Bone marrow (tissue), 2 donors: ENCODE data around the gene FAM107A.

Experiments
- DNase-seq, 2 donors: peaks; one replicate each; lab custom pipeline; 2025; lab: John Stamatoyannopoulos, UW

FAM107A gene

GRCh38 chr3:58591517-58592510 lies 14.6 kb upstream of the FAM107A start:
- DNase-seq, result no peak

DNA sequence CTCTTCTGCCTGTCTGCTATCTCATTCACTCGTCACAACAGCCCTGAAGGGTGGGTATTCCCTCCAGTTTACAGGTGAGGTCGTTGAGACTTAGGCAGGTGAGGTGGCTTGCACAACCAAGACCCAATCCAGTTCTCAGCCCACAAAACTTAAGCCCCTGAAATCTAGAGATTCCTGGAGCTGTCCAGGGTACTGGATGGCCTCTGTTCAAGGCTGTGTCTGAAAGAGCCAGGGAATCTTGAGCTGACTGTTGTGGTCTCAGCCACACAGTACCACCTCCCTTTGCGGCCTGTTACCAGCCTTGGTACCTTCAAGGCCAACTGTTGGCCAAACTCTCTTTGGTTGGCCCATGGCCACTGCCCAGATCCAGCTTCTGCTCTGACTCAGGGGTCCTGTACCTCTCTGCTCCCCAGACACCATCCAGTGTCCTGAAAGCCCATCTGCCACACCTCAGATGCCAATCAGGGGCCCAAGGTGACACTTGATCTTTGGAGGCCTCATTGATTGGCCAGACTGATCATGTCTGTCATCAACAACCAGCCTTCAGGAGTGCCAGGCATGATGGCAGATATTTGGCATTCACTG lies 10.9 kb upstream of the FAM107A start:
- no peak for DNase-seq

DNA sequence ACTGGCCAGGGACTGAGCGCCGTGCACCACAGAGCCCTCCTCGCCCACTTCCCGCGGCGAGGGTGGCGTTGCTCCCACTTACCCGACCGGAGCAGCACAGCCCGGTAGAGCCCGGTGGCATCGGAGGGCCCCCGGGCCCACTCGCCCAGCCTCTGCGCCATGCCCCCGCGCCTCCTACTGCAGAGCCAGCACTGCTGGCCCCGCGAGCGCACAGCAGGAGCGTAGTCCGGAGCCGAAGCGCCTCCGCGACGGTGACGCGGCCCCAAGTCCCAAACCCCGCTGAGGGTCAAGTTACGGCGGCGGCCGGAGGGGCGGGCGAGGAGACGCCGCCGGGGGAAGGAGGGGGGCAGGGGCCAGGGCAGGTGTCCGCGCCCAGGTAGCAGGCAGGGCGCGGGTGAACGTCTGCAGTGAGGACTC lies 9.6 kb upstream of the FAM107A start:
- DNase-seq, result no peak

DNA sequence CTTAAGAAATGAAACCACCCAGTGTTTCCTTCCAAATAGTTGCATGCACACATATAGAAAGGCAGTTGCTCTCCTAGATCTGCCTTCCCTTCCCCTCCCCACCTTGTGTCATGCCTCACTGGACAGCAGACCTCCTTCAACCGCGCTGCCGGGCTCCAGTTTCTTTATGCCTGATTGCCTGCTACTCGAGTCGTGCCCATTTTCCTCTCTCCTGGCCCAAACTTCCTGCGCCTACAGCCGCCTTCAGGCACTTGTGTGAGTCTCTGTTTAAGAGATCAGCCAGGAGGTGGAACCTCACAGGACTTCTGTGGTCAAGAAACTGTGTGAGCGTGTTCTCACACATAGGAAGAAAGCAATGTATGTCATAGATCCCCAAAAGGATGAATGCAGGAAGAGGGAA lies 8.8 kb upstream of the FAM107A start:
- DNase-seq, result no peak

DNA sequence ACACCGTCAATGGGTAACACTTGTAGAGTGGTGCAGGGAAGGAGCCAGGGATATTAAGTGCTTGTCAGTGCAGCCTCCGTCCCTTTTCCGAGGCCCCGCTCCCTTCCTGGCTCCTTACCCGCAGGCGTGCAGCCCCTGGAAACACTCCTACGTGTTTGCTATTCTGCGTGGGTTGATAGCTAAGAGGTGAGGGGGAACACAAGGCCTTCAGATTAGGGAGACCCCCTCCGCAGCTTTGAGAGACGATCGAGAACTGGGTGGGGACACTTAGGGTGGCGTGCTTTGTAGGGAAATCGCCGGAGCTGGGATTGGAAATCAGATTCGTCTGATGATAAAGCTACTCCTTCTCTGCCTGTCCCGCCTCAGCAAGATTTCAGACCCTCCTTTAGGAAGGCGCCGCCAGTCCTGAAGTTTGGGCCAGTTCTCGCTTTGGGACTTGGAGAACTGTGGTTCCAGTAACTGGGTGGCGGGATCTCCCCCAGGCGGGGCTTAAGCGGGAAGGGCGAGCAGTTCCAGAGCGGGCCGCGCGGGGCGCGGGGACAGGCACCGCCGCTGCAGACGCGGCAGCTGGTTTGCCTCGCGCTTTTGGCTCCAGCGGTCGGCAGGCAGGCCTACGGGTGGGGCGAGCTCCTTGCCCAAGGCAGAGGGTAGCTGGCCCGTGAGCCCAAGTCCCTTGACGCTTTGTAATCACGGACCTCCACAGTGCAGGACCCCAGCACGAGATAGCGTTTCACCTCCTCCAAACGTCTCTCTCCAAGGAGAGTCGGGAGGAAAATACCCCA lies 8.0 kb upstream of the FAM107A start:
- DNase-seq, result peak; percentile 9 to 35

DNA sequence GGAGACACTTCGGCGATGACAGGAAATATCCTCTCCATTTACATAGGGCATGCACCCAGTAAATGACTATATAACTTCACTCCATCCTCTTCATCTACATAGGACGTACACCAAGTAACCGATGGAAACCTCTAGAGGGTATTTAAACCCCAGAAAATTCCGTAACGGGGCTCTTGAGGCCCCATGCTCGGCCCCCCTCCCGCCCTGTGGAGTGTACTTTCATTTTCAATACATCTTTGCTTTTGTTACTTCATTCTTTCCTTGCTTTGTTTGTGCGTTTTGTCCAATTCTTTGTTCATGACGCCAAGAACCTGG lies 7.5 kb upstream of the FAM107A start:
- DNase-seq, result no peak

- DNase-seq, result no peak
Measured at GRCh38 chr3:58581328-58582091, 4.3 kb upstream of the FAM107A start.

DNA sequence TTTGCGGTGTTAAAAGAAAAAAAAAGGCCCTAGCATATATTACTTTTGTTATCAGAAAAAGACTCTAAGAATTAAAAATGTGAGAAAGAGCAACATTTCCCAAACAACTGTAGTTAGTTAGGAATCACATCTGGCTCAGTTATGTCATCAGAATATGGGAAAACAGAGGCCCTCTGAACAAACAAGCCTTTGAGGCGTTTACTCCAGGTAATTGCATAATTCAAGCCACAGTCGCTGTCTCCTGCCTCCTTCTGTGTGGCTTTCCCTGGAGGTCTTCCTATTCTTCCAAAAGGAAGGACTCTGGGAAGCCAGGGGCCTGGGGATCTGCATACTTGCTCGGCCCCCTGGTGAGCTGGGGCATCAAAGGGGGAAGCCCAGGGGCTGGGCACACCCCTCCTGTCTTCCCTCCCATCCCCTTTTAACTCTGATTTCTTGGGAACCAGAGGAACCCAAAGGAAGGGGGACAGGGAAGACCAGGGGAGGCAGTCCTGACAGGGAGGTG lies 3.7 kb upstream of the FAM107A start:
- no peak for DNase-seq

GRCh38 chr3:58578873-58579272 lies 1.7 kb upstream of the FAM107A start:
- no peak for DNase-seq

GRCh38 chr3:58576716-58577115 lies 475 bp downstream of the FAM107A start:
- DNase-seq, result no peak

GRCh38 chr3:58575971-58576652 lies 1.1 kb downstream of the FAM107A start:
- no peak for DNase-seq

DNA sequence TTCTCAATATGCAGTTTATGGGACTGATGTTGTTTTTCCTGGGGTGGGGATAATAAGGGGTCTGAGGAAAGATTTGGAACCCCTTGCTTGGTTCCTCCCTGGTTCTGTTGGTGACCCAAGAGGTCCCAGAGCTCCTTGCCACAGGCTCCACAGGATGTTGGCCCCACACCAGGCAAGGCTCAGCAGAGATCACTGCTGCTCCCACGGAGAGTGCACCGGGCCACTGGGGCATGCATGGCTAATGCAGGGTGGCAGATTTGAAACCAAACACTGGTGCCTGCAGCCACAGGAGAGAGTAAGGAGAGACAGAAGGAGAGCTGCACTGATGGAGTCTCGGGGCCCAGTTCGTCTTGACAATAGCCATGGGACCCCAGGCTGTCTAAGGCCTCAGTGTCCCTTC lies 2.5 kb downstream of the FAM107A start:
- DNase-seq, result no peak

GRCh38 chr3:58574106-58574505 lies 3.1 kb downstream of the FAM107A start:
- no peak for DNase-seq

DNA sequence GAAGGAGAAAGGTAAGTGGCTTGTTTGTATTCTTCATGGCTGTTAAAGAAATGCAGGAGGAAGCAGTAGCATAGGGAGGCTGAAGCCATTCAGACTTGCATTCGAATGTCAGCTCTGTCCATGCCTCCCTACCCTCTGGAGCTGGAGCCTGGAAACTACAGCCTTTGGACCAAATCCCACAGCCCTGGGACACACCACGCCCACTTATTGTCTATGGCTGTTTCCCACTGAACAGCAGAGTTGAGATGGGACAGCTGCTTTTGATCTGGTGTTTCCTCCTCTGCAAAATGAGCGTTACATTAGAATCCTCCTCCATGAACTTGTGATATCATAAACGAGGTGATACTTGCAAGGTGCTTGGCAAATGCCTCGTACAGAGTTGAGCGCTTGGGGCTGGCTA lies 3.6 kb downstream of the FAM107A start:
- no peak for DNase-seq

DNA sequence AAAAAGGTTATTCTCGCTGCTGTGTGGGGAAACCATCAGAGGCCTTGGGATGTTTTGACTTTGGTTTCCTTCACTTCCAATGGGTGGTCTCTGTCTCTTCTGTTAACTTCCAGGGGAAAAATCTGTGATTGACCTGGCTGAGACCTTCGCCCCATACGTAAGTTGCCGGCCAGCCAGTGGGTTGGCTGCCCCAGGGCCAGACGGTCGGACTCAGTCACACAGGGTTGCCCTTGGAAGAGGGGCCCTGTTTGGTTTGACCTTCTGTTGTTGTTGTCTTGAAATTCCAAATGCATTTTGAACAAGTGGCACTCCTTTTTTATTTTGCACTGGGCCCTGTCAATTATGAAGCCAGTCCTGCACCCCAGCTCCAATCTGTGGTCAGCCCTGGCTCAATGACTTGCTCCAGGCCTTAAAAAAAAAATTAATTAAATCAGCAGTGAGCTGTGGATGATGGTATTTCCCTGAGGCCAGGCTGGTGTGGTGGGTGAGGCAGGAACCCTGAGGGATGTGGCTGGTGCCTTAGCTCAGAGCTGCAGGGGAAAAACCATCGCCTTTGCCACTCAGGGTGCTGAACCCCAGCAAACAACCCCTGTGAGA lies 4.5 kb downstream of the FAM107A start:
- no peak for DNase-seq

GRCh38 chr3:58572013-58572633 lies 5.1 kb downstream of the FAM107A start:
- DNase-seq, result no peak

GRCh38 chr3:58570851-58571250 lies 6.3 kb downstream of the FAM107A start:
- no peak for DNase-seq

DNA sequence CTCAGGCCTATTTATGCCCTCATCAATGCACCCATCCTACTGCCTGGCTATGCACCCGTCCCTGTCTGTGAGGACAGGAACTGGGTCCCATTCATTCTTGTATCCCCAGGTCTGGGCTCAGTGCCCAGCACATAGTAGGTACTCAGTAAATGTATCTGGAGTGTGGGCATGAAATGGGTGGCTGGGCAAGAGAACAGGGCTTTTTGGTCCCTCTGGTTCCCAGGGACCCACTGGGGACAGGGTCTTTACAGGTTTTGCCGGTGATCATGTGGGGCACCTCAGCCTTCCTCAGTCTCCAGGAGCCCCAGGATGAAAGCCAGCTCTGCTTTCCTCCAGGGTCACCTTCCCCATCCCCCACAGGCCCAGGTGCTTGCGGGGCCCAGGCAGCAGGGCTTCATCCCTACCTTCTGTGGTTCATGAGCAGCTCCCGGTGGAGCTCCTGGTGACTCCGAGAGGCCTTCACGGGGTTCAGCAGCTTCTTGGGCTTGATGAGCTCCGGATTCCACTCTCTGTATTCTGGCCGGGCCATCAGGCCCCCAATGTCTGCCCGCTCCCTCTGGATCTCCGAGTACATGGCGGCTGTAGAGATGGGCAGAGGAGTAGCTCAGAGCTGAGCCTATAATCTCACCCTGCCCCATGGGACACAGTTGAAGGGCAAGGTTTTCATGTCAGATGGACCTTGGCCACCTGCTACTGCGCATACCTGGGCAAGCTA lies 7.7 kb downstream of the FAM107A start:
- no peak for DNase-seq

DNA sequence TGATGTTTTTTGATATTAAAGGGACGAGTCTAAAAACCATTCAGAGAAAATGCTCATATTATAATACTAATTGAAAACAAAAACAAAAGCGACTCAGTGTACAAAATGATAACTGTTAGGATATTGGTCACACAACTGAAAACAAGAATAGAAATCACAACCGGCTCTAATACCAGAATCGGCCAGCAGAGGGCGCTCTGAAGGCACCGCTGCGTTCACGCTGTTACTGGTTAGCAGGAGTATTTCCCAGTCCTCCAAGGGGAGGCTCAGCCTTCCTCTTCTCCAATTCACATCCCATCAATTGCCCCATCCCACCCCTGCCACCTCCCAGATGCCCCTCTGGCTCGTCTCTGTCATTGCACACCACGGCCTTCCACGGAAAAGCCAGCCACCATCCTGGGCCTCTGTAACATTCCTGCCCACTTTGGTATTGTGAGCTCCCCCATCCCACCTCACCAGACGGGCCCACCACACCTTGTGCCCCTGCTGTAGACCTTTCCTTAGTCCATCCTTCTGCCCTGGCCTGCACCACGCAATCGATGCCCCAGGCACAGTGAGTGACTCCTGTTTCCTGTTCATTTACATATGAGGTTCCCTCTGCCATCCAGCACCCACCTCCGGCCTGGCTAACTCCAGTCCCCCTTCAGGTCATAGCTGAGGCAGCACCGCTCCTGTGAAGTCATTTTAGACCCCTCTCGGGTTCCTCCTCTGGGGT lies 8.5 kb downstream of the FAM107A start:
- peak; percentile 29 to 41 for DNase-seq
